ENCODE measurements around the gene KRT4.

Gene KRT4

GRCh38 chr12:52823761-52824450 is 10.0 kb upstream of the KRT4 start:
- no peak for TF ChIP-seq CTCF (IDR thresholded peaks at IDR 0.05)
- no peaks in the 10 kb centered on the region for H3K36me3 ChIP-seq (ENCODE audit: control insufficient read depth, insufficient read depth, low read length)
- H3K9me3 ChIP-seq (ENCODE audit: control insufficient read depth, low read length) = no peaks in the 10 kb centered on the region
- H2AFZ ChIP-seq = no peak overlapping the region
- H3K4me1 ChIP-seq = peaks cover 4% of the 10 kb centered on the region
- H3K4me3 ChIP-seq (ENCODE audit: low read depth, low read length) = no peak overlapping the region
- H3K27ac ChIP-seq = no peak overlapping the region
- H3K79me2 ChIP-seq = no peaks in the 10 kb centered on the region
- no peak overlapping the region for H3K4me2 ChIP-seq (ENCODE audit: low read length)
- H3K9ac ChIP-seq = no peak overlapping the region
- H3K27me3 ChIP-seq (ENCODE audit: control insufficient read depth, insufficient read depth, low read length) = no peaks in the 10 kb centered on the region

- H3K4me2 ChIP-seq (ENCODE audit: low read length) = no peak overlapping the region
- H3K79me2 ChIP-seq = no peaks in the 10 kb centered on the region
- no peaks in the 10 kb centered on the region for H3K9me3 ChIP-seq (ENCODE audit: control insufficient read depth, low read length)
- H3K4me3 ChIP-seq (ENCODE audit: low read depth, low read length) = no peak overlapping the region
- no peak overlapping the region for H3K27ac ChIP-seq
- H3K27me3 ChIP-seq (ENCODE audit: control insufficient read depth, insufficient read depth, low read length) = no peaks in the 10 kb centered on the region
- H3K9ac ChIP-seq = no peak overlapping the region
- H3K4me1 ChIP-seq = peaks cover 11% of the 10 kb centered on the region
- H2AFZ ChIP-seq = no peak overlapping the region
- no peak for TF ChIP-seq CTCF (IDR thresholded peaks at IDR 0.05)
- no peaks in the 10 kb centered on the region for H3K36me3 ChIP-seq (ENCODE audit: control insufficient read depth, insufficient read depth, low read length)
These were observed 9.0 kb upstream of the KRT4 start for GRCh38 chr12:52822771-52823510.

- H3K9ac ChIP-seq = no peak overlapping the region
- H3K27ac ChIP-seq = no peak overlapping the region
- no peaks in the 10 kb centered on the region for H3K9me3 ChIP-seq (ENCODE audit: control insufficient read depth, low read length)
- TF ChIP-seq CTCF (IDR thresholded peaks at IDR 0.05) = no peak
- H2AFZ ChIP-seq = no peak overlapping the region
- H3K36me3 ChIP-seq (ENCODE audit: control insufficient read depth, insufficient read depth, low read length) = no peaks in the 10 kb centered on the region
- no peak overlapping the region for H3K4me2 ChIP-seq (ENCODE audit: low read length)
- peaks cover 11% of the 10 kb centered on the region for H3K4me1 ChIP-seq
- H3K27me3 ChIP-seq (ENCODE audit: control insufficient read depth, insufficient read depth, low read length) = no peaks in the 10 kb centered on the region
- H3K79me2 ChIP-seq = no peaks in the 10 kb centered on the region
- H3K4me3 ChIP-seq (ENCODE audit: low read depth, low read length) = no peak overlapping the region
These were observed 8.1 kb upstream of the KRT4 start for GRCh38 chr12:52821826-52822660.

- H3K4me2 ChIP-seq (ENCODE audit: low read length) = no peak overlapping the region
- H3K27ac ChIP-seq = no peak overlapping the region
- no peaks in the 10 kb centered on the region for H3K36me3 ChIP-seq (ENCODE audit: control insufficient read depth, insufficient read depth, low read length)
- no peaks in the 10 kb centered on the region for H3K27me3 ChIP-seq (ENCODE audit: control insufficient read depth, insufficient read depth, low read length)
- H2AFZ ChIP-seq = no peak overlapping the region
- H3K9ac ChIP-seq = no peak overlapping the region
- no peak overlapping the region for H3K4me3 ChIP-seq (ENCODE audit: low read depth, low read length)
- no peak for TF ChIP-seq CTCF (IDR thresholded peaks at IDR 0.05)
- no peaks in the 10 kb centered on the region for H3K9me3 ChIP-seq (ENCODE audit: control insufficient read depth, low read length)
- H3K79me2 ChIP-seq = no peaks in the 10 kb centered on the region
- peaks cover 11% of the 10 kb centered on the region for H3K4me1 ChIP-seq
These were observed 7.3 kb upstream of the KRT4 start for GRCh38 chr12:52821071-52821730.
